Upper lobe of left lung (tissue), 6 donors: ENCODE data around the gene PPP3CA. TPM values are rescaled to one million over a fixed set of nuclear protein-coding genes. Genes with fewer than 3 reads are reported as not detected.
A peak's percentile ranks its signal among the peaks of the same experiment; 100 is the strongest.

Experiments
- ATAC-seq, 2 donors: fragments of 200-7000 bp; cut with Tn5 transposase; one replicate each; pipeline ENCODE4 v1.9.1; 2022; ENCODE audit warnings: mild to moderate bottlenecking in 2 of 2, moderate library complexity in 2 of 2; ENCODE audit not compliant: low FRiP score in 2 of 2
- DNase-seq, 2 donors: peaks; one replicate each; pipeline ENCODE4 v3.0.0-alpha.2; 2019 to 2020
- H3K27ac ChIP-seq, 4 donors: fragments of 200-600 bp; sonication (generic); one replicate each; pipeline ENCODE4 v1.5.1; 2016 to 2019
- H3K27me3 ChIP-seq, 4 donors: fragments of 200-600 bp; sonication (generic); one replicate each; pipeline ENCODE4 v1.5.1; 2017 to 2019
- H3K36me3 ChIP-seq, 4 donors: fragments of 200-600 bp; sonication (generic); one replicate each; pipeline ENCODE4 v1.5.1; 2016 to 2019
- H3K4me1 ChIP-seq, 4 donors: fragments of 200-600 bp; sonication (generic); one replicate each; pipeline ENCODE4 v1.5.1; 2018 to 2019
- H3K4me3 ChIP-seq, 4 donors: fragments of 200-600 bp; sonication (generic); one replicate each; pipeline ENCODE4 v1.5.1; 2017 to 2019; ENCODE audit warnings: mild to moderate bottlenecking in 2 of 4, moderate library complexity in 1 of 4
- H3K9me3 ChIP-seq, 4 donors: fragments of 200-600 bp; sonication (generic); one replicate each; pipeline ENCODE4 v1.5.1; 2018 to 2019
- CTCF ChIP-seq, 6 experiments: fragments of 450-650 bp in 4 of 6; fragments of 200-600 bp in 2 of 6; sonication (generic) in 2 of 6; IDR thresholded peaks; one replicate each; pipeline ENCODE4 v1.5.1; 2016 to 2019; ENCODE audit warnings: antibody characterized with exemption in 6 of 6
- EP300 ChIP-seq, 4 donors: sonication (generic); formaldehyde crosslinking; IDR thresholded peaks; one replicate each; pipeline ENCODE4 v1.5.1; 2017; ENCODE audit warnings: antibody characterized with exemption in 4 of 4, control low read depth in 2 of 4
- POLR2A ChIP-seq, 4 donors: fragments of 450-650 bp; IDR thresholded peaks; one replicate each; pipeline ENCODE4 v1.5.1; 2016 to 2017; ENCODE audit warnings: antibody characterized with exemption in 4 of 4, mild to moderate bottlenecking in 2 of 4
- POLR2AphosphoS5 ChIP-seq, 2 donors: sonication (generic); formaldehyde crosslinking; IDR thresholded peaks; one replicate each; pipeline ENCODE4 v1.5.1; 2017; ENCODE audit warnings: antibody characterized with exemption in 2 of 2
- WGBS, 2 donors: methylation state at CpG; one replicate each; pipeline ENCODE4 v1.1.5; 2017 to 2018; 5-methylcytosine and 5-hydroxymethylcytosine counted together
- total RNA-seq, 6 donors: library from RNA; depleted of rRNA in 4 of 6; stranded (reverse); fragments of >200 nt in 4 of 6; gene quantifications; one replicate each; pipeline versions ENCODE4 v1.1.0 to v1.2.1, GENCODE V29; 2016 to 2021
- donor health status: DM: no; HTN: no; CAD: no; lungs with moderate emphysema.
- donor health status: DM: no; HTN: yes; CAD: no; lungs with severe emphysema.

PPP3CA gene
- total RNA-seq, 6 donors from 2014 or later: 28.3 to 62.0 (median 50.0) TPM

- ATAC-seq: peak; percentile 90 to 92
- H3K9me3 ChIP-seq: no peaks in the 10 kb centered on the region
- H3K27me3 ChIP-seq: no peaks in the 10 kb centered on the region
- 53 to 58% methylated on average over 6 of the region's 6 CpGs for WGBS, 2 donors
- TF ChIP-seq POLR2AphosphoS5 (IDR thresholded peaks at IDR 0.05) (no peak), CTCF (IDR thresholded peaks at IDR 0.05) (peak; percentile 53 to 79 (median 73))
- DNase-seq: peak in 1 of 2 donors; percentile 83
- H3K27ac ChIP-seq: no peak overlapping the region
- no peaks in the 10 kb centered on the region for H3K36me3 ChIP-seq
- H3K4me3 ChIP-seq: no peak overlapping the region
- peaks cover 0 to 10% (median 4%) of the 10 kb centered on the region in 4 donors for H3K4me1 ChIP-seq
These were observed 178.0 kb downstream of the PPP3CA start for GRCh38 chr4:101169044-101170014.

DNA sequence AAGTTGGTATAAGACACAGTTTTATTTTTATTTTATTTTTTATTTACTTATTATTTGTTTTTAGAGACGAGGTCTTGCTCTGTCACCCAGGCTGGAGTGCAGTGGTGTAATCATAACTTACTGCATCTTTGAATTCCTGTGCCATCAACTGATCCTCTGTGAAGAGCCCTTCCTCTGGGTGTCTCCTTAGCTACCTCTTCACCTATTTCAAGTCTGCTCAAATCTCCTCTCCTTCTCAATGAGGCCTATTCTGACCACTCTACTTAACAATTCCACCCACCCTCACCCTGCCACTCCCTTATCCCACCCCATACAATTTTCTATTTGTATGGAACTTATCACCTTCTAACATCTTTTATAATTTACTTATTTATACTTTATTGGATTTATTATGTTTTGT lies 183.4 kb downstream of the PPP3CA start:
- TF ChIP-seq EP300 (IDR thresholded peaks at IDR 0.05): no peak
- TF ChIP-seq POLR2A (IDR thresholded peaks at IDR 0.05): no peak
- no peak for TF ChIP-seq POLR2AphosphoS5 (IDR thresholded peaks at IDR 0.05)
- no peak for TF ChIP-seq CTCF (IDR thresholded peaks at IDR 0.05)
- H3K27ac ChIP-seq: no peak overlapping the region
- H3K36me3 ChIP-seq: no peaks in the 10 kb centered on the region
- no peaks in the 10 kb centered on the region for H3K27me3 ChIP-seq
- H3K9me3 ChIP-seq: no peaks in the 10 kb centered on the region
- ATAC-seq: no peak
- 85 to 92% methylated on average over 1 of the region's 1 CpG for WGBS, 2 donors
- peaks cover 0 to 9% (median 3%) of the 10 kb centered on the region in 4 donors for H3K4me1 ChIP-seq
- no peak overlapping the region for H3K4me3 ChIP-seq
- DNase-seq: no peak

DNA sequence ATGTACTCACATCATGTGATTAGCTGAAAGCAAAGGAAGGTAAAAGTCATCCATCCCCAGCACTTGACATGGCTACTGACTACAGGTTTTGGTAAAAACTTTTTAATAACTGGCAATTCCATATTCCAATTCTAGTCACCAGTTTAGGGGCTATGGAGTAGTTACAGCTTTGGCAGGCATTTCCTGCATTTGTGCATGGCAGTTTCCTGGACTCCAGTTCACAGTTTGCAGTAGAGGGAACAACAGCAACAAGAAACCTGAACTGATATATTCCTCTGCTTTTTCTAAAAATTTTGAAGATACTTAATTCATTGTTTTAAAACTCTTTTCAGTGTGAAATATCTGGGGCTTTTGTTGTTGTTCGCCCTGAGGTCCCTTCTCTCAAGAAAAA lies 184.3 kb downstream of the PPP3CA start:
- DNase-seq: no peak
- Histone ChIP-seq H3K27ac (no peak overlapping the region), H3K36me3 (no peaks in the 10 kb centered on the region), H3K4me1 (peaks cover 0 to 5% (median 1%) of the 10 kb centered on the region in 4 donors), H3K27me3 (no peaks in the 10 kb centered on the region), H3K9me3 (no peaks in the 10 kb centered on the region), H3K4me3 (no peak overlapping the region)
- TF ChIP-seq EP300 (IDR thresholded peaks at IDR 0.05) (no peak), CTCF (IDR thresholded peaks at IDR 0.05) (no peak), POLR2AphosphoS5 (IDR thresholded peaks at IDR 0.05) (no peak), POLR2A (IDR thresholded peaks at IDR 0.05) (no peak)
- 95 to 96% methylated on average over 1 of the region's 1 CpG for WGBS, 2 donors
- no peak for ATAC-seq

DNA sequence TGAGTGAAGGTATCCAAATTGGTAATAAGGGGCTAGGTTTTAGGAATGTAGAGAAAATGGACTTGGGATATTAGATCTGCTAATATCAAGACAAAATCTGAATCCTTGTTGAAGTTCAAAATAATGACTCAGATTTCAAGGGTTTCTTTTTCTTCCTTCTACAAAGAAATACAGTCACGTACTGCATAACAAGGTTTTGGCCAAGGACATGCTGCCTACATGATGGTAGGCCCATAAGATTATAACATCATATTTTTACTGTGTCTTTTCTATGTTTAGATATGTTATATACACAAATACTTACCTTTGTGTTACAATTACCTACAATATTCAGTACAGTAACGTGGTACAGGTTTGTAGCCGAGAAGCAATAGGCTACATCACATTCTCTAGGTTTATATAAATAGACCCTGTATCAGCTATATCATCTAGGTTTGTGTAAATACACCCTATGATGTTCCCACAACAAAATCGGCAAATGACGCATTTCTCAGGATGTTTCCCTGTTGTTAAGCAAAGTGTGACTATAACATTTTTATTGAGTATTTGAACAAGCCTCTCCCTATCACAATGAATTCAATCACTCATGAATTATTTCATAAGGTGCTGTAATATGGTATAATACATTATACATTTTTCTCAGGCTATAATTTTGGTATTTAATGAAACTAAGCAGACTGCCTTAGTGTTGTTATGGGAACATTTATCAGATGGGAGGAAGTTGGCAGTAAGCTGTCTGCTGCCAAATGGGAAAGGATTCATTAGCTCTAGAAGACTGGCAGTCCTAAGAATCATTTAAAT lies 186.3 kb downstream of the PPP3CA start:
- Histone ChIP-seq H3K4me1 (peaks cover 0 to 5% (median 1%) of the 10 kb centered on the region in 4 donors), H3K27ac (no peak overlapping the region), H3K36me3 (no peaks in the 10 kb centered on the region), H3K4me3 (no peak overlapping the region), H3K9me3 (no peaks in the 10 kb centered on the region), H3K27me3 (no peaks in the 10 kb centered on the region)
- TF ChIP-seq POLR2A (IDR thresholded peaks at IDR 0.05) (no peak), CTCF (IDR thresholded peaks at IDR 0.05) (no peak), POLR2AphosphoS5 (IDR thresholded peaks at IDR 0.05) (peak in 1 of 2 donors; percentile 14), EP300 (IDR thresholded peaks at IDR 0.05) (peak in 1 of 4 donors; percentile 35)
- ATAC-seq (no peak), DNase-seq (no peak)
- 78 to 79% methylated on average over 5 of the region's 5 CpGs for WGBS, 2 donors
